SK-N-SH (cell line): ENCODE data around the gene NHERF2.

Experiments
- CHD2 ChIP-seq: fragments of 150-350 bp; IDR thresholded peaks from 2 replicates; pipeline ENCODE4 v1.6.1; 2018; ENCODE audit warnings: low read length; ENCODE audit not compliant: partially characterized antibody
- CTCF ChIP-seq: fragments of 200-600 bp; sonication (generic); IDR thresholded peaks from 2 replicates; pipeline ENCODE4 v1.6.1; 2017; ENCODE audit warnings: antibody characterized with exemption, mild to moderate bottlenecking, moderate library complexity
- EP300 ChIP-seq, 2 experiments: IDR thresholded peaks; 2 replicates each; pipeline versions ENCODE4 v1.4.0 to v1.6.1; 2012; ENCODE audit warnings: borderline replicate concordance in 1 of 2, low read depth in 1 of 2, low read length in 1 of 2
- EZH2phosphoT487 ChIP-seq: fragments of 200-600 bp; sonication (generic); IDR thresholded peaks from 2 replicates; pipeline ENCODE4 v1.6.1; 2017; ENCODE audit warnings: low read depth, mixed run types, mild to moderate bottlenecking, antibody characterized with exemption, moderate library complexity, borderline replicate concordance
- GABPA ChIP-seq: IDR thresholded peaks from 2 replicates; pipeline ENCODE4 v1.4.0; 2012; ENCODE audit warnings: low read depth, mild to moderate bottlenecking
- MEF2A ChIP-seq: IDR thresholded peaks from 2 replicates; pipeline ENCODE4 v1.4.0; 2012; ENCODE audit warnings: low read depth, borderline replicate concordance
- POLR2AphosphoS5 ChIP-seq: IDR thresholded peaks from 2 replicates; pipeline ENCODE4 v1.6.1; 2012; ENCODE audit warnings: low read depth, low read length

- TF ChIP-seq CTCF (no peak), MEF2A (no peak), POLR2AphosphoS5 (no peak), EP300 (IDR thresholded peaks at IDR 0.05; ENCODE audit: borderline replicate concordance in 1 of 2, low read depth in 1 of 2, low read length in 1 of 2) (no peak), GABPA (no peak), EZH2phosphoT487 (no peak), CHD2 (no peak)
These were observed 56.7 kb downstream of the NHERF2 start for GRCh38 chr16:2083409-2083808.
